ACHN (cell line): ENCODE measurements around the gene SUMO3.
A peak's percentile ranks its signal among the peaks of the same experiment; 100 is the strongest.

Experiments used
- DNase-seq: peaks from one replicate; pipeline ENCODE4 v3.0.0-alpha.2; 2015
- in situ Hi-C: cut with HindIII; loops from 2 replicates; pipeline ENCODE4 v1.10.0; 2017; ENCODE audit warnings: low sequenced_read_pairs, low pct_ligation_motif_present, low pct_unique_long_range_greater_than_20kb

Gene SUMO3

DNA sequence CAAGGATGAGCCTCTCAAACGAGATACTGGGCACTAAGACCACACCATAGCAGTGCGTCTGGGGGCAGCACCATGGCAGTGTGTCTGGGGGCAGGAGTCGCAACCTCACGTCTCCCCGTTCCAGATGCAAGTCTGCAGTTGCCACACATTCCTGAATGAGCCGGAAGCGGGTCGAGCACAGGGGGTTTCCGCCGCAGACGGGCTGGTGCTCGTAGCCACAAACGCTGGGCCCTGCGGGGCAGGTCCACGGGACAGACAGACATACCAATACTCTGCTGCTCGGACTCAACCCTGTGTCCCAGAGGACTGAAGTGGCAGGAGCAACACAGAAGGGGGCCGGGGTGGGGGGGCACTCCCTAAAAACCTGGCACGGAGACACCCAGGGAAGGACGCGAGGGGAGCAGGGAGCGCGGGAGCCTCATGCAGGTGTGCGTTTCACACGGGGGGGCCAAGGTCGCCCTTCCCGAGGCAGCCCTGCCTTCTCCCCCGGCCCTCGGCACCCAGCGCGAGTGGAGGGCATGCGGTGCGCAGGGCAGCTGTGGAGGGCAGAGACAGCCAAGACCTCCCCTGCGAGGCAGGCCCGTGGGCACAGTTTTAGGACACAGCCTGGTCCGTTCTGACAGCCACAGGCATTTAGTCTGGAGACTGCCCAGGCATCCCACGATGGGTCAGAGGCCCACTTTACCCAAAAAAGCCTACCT is 31.1 kb upstream of the SUMO3 start:
- in situ Hi-C loops, result no loop called here
- DNase-seq, result no peak

DNA sequence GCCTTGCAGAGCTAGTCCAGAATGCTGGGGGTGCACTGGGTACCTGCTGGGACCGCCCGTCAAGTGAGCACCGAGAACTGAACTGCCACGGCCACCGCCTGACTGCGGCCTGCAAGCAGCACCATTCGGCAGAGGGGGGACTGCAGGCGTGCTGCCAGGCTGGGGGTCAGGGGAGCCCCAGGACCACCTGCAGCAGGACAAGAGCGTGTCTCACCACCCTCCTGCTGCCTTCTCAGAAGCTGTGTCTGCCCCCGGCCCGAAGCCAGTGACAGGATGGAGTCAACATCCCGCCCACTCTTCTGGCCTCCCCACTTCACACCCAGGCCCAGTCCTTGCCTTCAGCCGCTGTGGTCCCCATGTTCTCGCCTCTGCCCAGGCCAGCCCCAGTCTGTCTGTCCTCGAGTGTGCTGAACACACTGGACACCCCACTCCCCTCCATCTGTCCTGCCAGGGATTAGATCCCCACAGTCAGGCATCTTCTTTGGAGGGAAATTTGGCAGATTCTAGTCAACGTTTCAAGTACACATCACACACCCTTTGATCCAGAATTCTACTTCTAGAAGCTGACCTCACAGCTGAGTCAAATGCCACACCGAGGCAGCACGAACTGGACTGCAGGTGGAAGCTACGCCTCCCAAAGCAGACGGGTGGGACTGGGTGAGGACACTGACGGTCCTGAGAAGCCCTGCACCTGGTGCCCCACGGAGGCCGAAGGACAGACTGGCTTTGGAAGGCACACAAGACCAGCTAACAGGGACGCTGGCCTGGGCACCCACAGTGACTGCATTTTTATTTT is 29.6 kb upstream of the SUMO3 start:
- in situ Hi-C loops, result no loop called here
- DNase-seq, result no peak

DNA sequence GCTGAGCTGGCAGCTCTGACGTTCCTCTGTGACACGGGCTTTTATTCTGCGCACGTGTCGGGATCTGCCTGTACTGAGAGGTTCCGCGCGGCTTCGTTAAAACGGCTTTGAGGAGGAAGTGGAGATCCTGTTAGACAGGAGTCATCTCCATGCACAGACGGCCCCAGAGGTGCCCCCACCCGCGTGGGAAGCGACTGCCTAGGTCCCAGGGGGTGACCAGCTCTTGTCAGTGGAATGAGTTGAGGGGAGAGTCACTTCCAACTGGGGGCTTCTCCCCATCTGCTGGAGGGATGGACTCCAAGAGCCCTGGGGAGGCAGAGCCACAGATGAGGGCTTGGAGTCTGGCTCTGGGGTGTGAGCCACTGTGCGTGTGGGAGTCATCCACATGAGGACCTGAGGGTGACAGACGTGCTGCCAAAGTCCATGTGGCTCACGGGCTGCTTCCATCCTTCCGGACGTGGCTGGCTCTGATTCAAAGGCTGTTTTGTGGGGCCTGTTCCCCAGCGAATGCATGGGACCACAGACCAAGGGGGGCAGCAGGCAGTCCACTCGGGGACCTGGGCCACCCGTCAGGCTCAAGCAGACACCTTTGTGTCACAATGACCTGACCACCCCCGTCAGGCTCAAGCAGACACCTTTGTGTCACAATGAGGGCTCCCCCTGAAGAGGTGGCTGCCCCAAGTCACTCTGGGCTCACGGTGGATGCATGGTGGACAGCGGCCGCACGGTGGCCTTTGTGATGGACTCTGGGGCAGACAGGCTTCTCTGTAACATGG is 28.8 kb upstream of the SUMO3 start:
- in situ Hi-C loops, result no loop called here
- peak; percentile 64 for DNase-seq

DNA sequence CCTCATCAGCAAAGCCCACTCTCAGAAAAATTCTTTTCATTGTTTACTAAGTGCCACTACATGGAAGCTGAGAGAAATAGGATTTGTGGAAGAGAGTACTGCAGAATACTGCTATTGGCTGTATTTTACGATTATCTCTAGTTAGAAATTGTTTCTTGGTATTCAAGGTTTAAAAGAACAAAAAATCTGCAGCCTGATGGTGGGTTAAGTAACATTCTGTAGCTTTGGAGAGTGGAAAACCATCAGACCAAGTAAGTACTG is 28.3 kb upstream of the SUMO3 start:
- DNase-seq, result no peak
- in situ Hi-C loops, result no loop called here

DNA sequence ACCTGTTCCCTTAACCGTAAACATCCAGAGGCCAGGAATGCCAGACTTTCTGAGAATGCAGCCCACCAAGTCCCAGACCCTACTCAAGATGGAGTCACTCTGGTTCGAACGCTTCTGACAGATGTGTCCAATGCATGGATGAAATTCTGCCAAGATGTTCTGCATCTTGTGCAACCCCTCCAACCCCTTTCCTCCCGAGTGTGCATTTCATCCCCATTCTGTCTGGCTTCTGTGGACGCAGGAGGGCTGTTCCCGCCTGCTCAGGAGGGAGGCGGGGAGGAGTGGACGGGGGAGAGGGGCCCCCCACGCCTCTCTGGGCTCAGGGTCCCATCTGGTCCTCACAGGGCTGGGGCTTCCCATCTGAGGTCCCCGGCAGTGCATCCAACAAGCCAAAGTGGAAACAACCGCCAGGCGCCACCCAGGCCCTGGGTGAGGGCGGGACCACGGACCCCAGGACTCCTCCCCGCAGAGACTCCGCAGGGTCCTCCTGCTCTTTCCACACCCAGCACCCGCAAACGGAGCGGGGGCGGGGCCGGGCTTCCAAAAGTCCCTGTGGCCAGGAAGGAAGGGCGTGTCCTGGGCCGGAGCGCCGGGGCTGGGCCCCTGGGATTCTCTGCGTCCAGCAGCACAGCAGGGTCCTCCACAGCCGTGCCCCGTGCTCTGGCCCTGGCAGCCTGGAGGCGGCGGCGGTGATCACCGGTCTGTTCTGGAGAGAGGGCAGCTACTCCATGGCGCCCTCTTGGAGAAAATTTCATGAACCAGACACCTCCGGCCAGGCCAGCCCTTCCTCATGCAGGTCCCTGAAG is 27.8 kb upstream of the SUMO3 start:
- peak; percentile 86 for DNase-seq
- in situ Hi-C loops, result no loop called here

DNA sequence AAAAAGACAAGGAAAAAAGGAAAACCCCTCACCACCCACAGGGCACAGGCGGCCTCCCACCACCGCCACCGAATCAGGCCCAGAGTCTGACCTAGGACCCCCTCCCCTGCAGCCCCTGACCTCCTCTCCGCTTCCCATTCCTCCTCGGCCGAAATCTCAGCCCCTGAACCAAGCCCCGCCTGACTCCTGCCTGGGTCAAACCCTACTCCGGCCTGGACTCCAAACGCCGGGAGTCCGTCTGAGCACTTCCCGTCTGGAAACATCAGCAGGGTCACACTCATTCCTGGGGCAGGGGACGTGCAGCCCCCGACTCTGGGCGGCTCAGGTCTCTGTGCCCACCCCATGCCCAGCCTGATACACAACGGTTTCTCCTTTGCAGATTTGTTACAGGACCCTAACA is 26.4 kb upstream of the SUMO3 start:
- in situ Hi-C loops, result no loop called here
- no peak for DNase-seq

DNA sequence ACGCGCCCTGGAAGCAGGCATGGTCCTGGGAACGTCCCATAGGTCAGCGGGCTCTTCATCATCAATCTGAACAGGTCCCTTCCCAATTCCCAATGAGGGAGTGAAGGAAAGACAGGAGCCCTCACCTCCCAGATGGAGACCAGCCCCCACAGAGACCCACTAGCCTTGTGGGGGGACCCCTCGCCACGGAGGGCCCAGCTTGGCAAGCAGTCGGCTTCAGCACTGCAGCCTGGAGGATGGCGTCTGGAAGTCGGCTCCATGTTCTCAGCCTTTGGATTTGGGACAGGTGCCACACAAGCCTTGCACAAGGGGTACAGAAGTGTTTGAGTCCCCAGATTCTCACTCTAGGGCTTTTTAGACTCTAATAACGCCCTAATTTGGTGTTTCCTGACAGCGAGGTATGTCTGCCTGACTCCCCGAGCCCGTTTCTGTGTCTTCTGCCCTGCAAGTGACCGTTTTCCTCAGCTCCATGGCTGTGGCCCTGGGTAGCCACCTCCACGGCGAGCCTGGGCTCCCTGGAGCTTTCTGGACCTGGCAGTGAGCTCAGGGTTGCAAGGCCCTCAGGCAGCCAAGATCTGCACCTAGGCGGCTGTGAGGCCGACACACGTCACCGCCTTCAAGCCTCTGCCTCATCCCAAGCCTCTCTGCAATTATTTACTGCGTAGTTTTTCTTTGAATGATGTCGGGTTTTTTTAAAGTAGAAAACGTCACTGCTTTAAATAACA is 25.0 kb upstream of the SUMO3 start:
- no peak for DNase-seq
- in situ Hi-C loops, result no loop called here

DNA sequence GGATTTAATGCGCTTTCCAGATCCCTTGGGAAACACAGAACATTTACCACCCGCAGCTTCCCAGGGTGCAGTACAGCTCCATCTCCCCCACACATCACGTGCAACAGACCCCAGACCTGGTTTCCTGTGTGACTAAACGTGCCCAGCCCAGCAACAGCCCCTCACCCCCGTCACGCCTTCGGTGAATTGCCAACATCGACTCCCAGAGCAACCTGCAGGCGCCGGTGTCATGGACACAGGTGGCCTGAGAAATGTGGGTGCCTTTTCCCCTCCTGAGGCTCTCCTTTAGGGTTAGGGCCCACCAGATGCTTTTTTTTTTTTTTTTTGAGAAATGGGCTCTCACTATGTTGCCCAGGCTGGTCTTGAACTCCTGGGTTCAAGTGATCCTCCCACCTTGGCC is 24.2 kb upstream of the SUMO3 start:
- in situ Hi-C loops, result no loop called here
- DNase-seq, result no peak

DNA sequence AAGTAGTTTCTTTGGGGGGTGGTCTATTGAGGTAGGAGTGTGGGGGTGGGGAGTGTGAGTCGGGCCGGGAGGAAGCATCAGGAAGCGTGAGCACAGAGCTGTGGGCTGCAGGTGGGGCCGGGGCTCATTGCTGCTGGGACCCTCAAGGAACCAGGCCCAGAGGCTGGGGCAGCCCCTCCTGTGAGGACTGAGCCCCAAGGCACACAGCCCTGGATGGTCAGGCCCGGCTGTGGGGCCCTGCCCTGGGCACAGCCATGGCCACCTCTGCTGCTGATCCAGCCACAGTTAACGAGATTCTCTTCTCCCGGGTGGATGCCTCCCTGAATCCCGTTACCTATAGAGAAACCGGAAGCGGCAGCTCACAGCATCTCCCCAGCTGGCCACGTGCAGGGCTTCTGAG is 22.9 kb upstream of the SUMO3 start:
- in situ Hi-C loops, result no loop called here
- DNase-seq, result no peak

DNA sequence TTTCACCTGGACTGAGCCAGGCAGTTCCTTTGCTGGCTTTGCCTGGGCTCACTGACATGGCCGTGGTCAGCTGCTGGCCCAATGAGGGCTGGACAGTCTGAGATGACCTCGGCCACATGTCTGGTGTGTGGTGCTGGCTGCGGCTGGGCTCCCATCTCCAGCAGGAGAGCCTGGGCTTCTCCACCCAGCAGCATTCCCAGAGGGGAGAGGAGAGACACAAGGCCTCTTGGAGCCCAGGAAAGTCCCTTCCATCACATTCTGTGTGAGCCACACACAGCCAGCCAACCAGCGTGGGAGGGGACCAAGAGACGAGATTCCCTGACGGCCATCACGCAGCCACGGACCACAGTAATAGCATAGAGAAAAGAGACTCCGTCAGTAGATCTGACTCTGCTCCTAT is 21.1 kb upstream of the SUMO3 start:
- DNase-seq, result no peak
- in situ Hi-C loops, result no loop called here

DNA sequence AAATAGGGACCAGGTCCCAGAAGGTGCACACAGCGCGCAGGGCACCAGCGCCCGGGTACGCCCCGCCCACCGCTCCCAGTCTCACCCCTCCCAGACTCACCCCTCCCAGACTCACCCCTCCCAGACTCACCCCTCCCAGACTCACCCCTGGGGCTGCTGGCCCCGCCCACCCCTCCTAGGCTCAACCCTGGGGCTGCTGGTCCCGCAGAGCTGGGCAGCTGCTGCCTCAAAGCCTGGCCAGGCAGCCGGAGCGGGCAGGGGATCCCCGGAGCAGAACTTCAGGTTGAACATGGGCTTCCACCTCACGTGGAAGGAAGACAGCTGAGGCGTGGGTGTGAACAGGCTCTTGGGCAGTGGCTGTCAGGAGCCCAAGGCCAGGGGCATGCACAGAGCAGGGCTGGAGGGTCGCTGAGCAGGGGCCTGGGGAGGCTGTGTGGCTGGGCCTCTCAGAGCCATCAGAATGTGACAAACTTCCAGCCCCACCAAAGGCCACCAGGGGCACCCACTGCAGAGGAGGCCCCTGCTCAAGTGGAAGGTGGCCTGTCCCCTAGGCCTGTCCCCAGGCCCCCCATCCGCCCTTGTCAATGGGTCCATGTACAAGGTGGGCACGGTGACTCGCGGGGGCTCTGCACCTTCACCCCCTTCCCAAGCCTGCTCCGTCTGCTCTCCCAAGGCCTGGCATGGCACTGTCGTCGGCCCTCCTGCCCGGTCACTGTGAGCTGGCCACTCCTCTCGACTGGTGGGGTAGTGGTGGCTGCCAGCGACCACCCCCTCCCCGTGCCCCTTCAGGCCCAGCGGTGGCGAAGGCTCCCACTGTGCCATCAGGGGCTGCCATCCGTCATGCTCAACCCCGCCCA is 20.4 kb upstream of the SUMO3 start:
- no peak for DNase-seq
- in situ Hi-C loops, result no loop called here

DNA sequence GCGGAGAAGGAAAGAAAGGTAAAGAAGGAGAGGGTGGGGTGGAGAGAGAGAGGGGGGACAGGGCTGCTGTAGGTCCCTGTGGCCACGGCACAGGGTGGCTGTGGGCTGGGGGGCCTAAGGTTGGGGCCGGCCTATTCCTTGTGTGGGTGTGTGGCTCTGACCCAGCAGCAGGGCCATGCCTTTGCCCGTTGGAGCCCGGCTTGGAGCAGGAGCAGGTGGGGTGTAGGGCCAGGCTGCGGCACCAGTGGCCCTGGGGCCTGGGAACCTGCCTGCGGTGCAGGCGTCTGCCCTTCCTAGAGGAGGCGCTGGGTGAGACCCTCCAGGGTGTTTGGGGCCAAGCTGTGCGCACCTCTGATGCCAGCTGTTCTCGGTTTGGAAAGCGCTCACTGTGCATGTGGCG is 19.7 kb upstream of the SUMO3 start:
- in situ Hi-C loops, result no loop called here
- DNase-seq, result no peak

DNA sequence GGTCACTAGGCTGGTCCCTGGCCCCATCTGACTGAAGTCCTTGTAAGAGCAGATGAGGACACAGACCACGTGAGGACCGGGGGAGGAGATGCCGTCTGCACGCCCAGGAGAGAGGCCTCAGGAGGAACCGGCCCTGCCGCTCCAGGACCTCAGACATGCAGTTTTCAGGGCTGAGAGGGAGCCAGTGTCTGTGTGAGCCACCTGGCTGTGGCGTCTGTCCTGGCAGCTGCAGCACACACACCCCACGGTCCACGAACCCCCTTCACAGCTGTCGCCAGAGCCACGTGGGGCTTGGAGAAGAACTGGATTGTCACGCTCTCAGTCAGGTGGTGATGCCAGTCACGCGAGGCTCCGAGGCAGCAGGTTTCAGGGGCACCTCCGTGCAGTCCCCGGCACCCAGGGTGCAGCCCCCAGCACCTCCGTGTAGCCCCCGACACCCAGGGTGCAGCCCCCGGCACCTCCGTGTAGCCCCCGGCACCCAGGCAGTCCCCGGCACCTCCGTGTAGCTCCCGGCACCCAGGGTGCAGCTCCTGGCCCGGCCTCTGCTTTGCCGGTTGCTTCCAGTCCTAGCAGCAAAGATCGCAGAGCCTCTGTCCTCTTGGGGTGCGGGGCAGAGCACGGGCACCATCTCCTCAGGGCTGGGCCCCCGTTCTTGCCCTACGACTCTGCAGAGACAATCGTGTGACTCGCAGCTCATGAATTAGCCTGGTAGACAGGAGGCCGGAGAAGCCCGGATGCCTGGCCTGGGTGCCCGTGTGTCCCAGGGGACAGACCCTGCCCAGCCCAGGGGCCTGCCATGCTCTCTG is 19.0 kb upstream of the SUMO3 start:
- in situ Hi-C loops, result no loop called here
- no peak for DNase-seq

DNA sequence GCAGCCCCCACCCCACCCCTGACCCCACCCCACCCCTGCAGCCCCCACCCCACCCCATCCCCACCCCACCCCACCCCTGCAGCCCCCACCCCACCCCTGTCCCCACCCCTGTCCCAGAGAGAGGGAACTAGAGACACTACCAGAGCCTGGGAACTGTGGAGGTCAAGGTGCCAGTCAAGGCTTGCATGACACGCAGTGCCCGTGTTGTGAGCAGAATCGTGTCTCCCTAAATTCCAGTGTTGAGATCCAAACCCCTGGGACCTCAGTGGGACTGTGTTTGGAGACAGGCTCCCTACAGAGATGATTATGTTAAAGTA is 18.4 kb upstream of the SUMO3 start:
- in situ Hi-C loops, result no loop called here
- no peak for DNase-seq

DNA sequence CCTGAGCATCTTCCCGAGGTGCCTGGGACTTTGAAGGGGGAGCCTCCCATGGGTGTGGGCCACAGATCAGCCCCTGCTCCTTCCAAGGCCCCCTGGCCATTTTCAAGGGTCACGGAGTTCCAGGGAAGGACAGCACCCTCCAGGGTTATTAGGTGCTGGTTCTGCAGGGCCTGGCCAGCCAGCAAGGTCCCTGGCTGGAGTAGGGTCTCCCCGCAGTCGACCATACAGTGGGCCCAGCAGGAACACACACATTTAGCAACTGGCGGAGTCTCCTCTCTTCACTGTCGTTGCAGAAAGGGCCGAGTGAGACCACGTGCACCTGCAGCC is 17.7 kb upstream of the SUMO3 start:
- no peak for DNase-seq
- in situ Hi-C loops, result no loop called here

DNA sequence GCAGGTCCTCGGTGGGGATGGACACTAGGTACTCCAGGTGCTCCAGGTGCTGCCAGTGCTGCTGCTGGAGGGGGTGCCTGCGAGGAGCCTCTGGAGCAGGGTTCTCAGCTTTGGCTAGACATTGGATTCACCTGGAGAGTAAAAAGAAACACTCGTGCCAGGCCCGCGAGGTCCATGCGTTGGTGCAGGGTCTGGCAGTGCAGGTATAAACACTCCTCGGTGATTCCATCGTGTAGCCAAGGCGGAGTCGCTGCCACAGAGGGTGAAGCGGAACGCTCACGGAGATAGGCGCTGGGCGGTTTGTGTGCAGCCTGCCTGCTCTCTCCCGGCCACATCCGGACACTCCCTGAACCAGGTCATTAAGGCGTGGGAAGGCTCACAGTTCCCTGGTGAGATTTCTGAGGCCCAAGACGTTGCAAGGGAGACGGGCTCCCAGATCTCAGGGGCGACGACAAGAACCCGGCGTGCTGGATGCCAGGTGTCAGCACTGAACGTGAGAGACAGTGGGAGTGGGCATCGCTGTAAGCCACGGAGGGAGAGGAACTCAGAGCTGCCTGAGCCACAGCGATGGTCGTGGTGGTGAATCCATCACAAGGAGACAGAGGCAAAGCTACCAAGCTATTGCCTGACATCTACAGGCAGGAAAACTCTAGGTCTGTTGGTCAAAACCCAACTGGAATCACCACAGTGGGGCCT is 17.2 kb upstream of the SUMO3 start:
- DNase-seq, result no peak
- in situ Hi-C loops, result no loop called here
